OCI-LY3 (cell line): ENCODE measurements around the gene PARD3B.

Experiments
- H2AFZ ChIP-seq: fragments of 200-600, 300-600 bp; shearing (Covaris generic); 2 replicates; pipeline ENCODE4 v1.6.0; 2014; ENCODE audit warnings: antibody characterized with exemption, low read depth, low read length
- H3K27ac ChIP-seq: fragments of 200-600, 300-600 bp; sonication (generic); 2 replicates; pipeline ENCODE4 v1.5.1; 2014; ENCODE audit warnings: mild to moderate bottlenecking, low read length, moderate library complexity, mixed read lengths
- H3K27me3 ChIP-seq: fragments of 200-600, 300-600 bp; sonication (generic); 2 replicates; pipeline ENCODE4 v1.6.1; 2014; ENCODE audit warnings: low read depth, low read length, mixed read lengths
- H3K36me3 ChIP-seq: fragments of 200-600, 300-600 bp; sonication (generic); replicated peaks from 2 replicates; pipeline ENCODE3; 2014; ENCODE audit warnings: low read depth, low read length, mixed read lengths
- H3K4me1 ChIP-seq: fragments of 300-600, 200-600 bp; sonication (generic); 2 replicates; pipeline ENCODE4 v1.6.1; 2014; ENCODE audit warnings: low read length, mixed read lengths
- H3K4me2 ChIP-seq: fragments of 200-600, 300-600 bp; sonication (generic); 2 replicates; pipeline ENCODE4 v1.6.1; 2014; ENCODE audit warnings: low read length, mixed read lengths
- H3K4me3 ChIP-seq: fragments of 300-600, 200-600 bp; sonication (generic); 2 replicates; pipeline ENCODE4 v1.5.1; 2014; ENCODE audit warnings: antibody characterized with exemption, mild to moderate bottlenecking, low read length, moderate library complexity
- H3K79me2 ChIP-seq: fragments of 300-600, 200-600 bp; shearing (Covaris generic); 2 replicates; pipeline ENCODE4 v1.6.1; 2014; ENCODE audit warnings: mild to moderate bottlenecking, low read length, mixed read lengths
- H3K9ac ChIP-seq: fragments of 300-600, 200-600 bp; shearing (Covaris generic); 2 replicates; pipeline ENCODE4 v1.6.0; 2014; ENCODE audit warnings: mild to moderate bottlenecking, low read length, moderate library complexity
- H3K9me3 ChIP-seq: fragments of 200-600, 300-600 bp; shearing (Covaris generic); 2 replicates; pipeline ENCODE4 v1.6.1; 2014; ENCODE audit warnings: low read length, mixed read lengths; ENCODE audit not compliant: insufficient read depth
- H4K20me1 ChIP-seq: fragments of 200-600, 300-600 bp; sonication (generic); 2 replicates; pipeline ENCODE4 v1.6.1; 2016; ENCODE audit warnings: low read length, mixed read lengths; ENCODE audit not compliant: insufficient read depth
- CTCF ChIP-seq: fragments of 200-600, 300-600 bp; sonication (generic); IDR thresholded peaks from 2 replicates; pipeline ENCODE4 v1.5.1; 2014; ENCODE audit warnings: antibody characterized with exemption, low read length, low read depth
- EZH2phosphoT487 ChIP-seq: fragments of 200-600 bp; shearing (Covaris generic); IDR thresholded peaks from 2 replicates; pipeline ENCODE4 v1.6.1; 2018; ENCODE audit warnings: antibody characterized with exemption, mixed run types, low read depth

The PARD3B gene

GRCh38 chr2:205338156-205338555 lies 792.9 kb downstream of the PARD3B start:
- H2AFZ ChIP-seq = no peak overlapping the region
- no peaks in the 10 kb centered on the region for H3K79me2 ChIP-seq
- H3K27ac ChIP-seq = no peak overlapping the region
- TF ChIP-seq EZH2phosphoT487 (no peak), CTCF (no peak)
- H4K20me1 ChIP-seq = no peaks in the 10 kb centered on the region
- no peak overlapping the region for H3K4me3 ChIP-seq
- H3K36me3 ChIP-seq = no peaks in the 10 kb centered on the region
- H3K9ac ChIP-seq = no peak overlapping the region
- H3K4me2 ChIP-seq = no peak overlapping the region
- no peaks in the 10 kb centered on the region for H3K9me3 ChIP-seq
- H3K27me3 ChIP-seq = 0 out of 2 replicates have a peak, but pooled peaks cover 9% of the 10 kb centered on the region
- H3K4me1 ChIP-seq = no peaks in the 10 kb centered on the region

- H4K20me1 ChIP-seq = no peaks in the 10 kb centered on the region
- H3K79me2 ChIP-seq = no peaks in the 10 kb centered on the region
- no peak overlapping the region for H3K4me3 ChIP-seq
- no peak overlapping the region for H3K4me2 ChIP-seq
- no peaks in the 10 kb centered on the region for H3K4me1 ChIP-seq
- H3K36me3 ChIP-seq = no peaks in the 10 kb centered on the region
- H3K9ac ChIP-seq = no peak overlapping the region
- H3K9me3 ChIP-seq = no peaks in the 10 kb centered on the region
- H3K27ac ChIP-seq = no peak overlapping the region
- TF ChIP-seq EZH2phosphoT487 = no peak
- no peak for TF ChIP-seq CTCF
- H2AFZ ChIP-seq = no peak overlapping the region
- peaks cover 11% of the 10 kb centered on the region; the same call in 1 of the 2 replicates for H3K27me3 ChIP-seq
Observed at GRCh38 chr2:205343103-205343502, 797.8 kb downstream of the PARD3B start.

GRCh38 chr2:205346649-205347048 lies 801.4 kb downstream of the PARD3B start:
- Histone ChIP-seq H3K36me3 (no peaks in the 10 kb centered on the region), H4K20me1 (no peaks in the 10 kb centered on the region), H3K9ac (no peak overlapping the region), H3K4me2 (no peak overlapping the region), H3K27ac (no peak overlapping the region), H3K79me2 (no peaks in the 10 kb centered on the region), H3K4me1 (no peaks in the 10 kb centered on the region), H2AFZ (no peak overlapping the region), H3K9me3 (no peaks in the 10 kb centered on the region), H3K4me3 (no peak overlapping the region), H3K27me3 (peaks cover 16% of the 10 kb centered on the region; the same call in 1 of the 2 replicates)
- TF ChIP-seq EZH2phosphoT487 (no peak), CTCF (no peak)

- Histone ChIP-seq H3K27me3 (peaks cover 13% of the 10 kb centered on the region; the same call in 1 of the 2 replicates), H4K20me1 (no peaks in the 10 kb centered on the region), H2AFZ (no peak overlapping the region), H3K4me1 (no peaks in the 10 kb centered on the region), H3K9ac (no peak overlapping the region), H3K36me3 (no peaks in the 10 kb centered on the region), H3K27ac (no peak overlapping the region), H3K4me3 (no peak overlapping the region), H3K79me2 (no peaks in the 10 kb centered on the region), H3K9me3 (no peaks in the 10 kb centered on the region), H3K4me2 (no peak overlapping the region)
- no peak for TF ChIP-seq CTCF
- TF ChIP-seq EZH2phosphoT487 = no peak
Observed at GRCh38 chr2:205347899-205348298, 802.6 kb downstream of the PARD3B start.
